H1 (cell line): ENCODE measurements around the gene ZFTA. TPM values are rescaled to one million over a fixed set of nuclear protein-coding genes. Genes with fewer than 3 reads are reported as not detected.

ENCODE experiments used
- CTCF ChIA-PET: fragments of 300-600 bp; sonication (Branson Sonifier 250); formaldehyde crosslinking; loops from one replicate; lab custom pipeline; 2021; ENCODE audit not compliant: partially characterized antibody; lab: Charles Lee
- POLR2A ChIA-PET: fragments of 300-600 bp; sonication (Branson Sonifier 250); formaldehyde crosslinking; loops from one replicate; lab custom pipeline; 2021; ENCODE audit warnings: inconsistent platforms; ENCODE audit not compliant: partially characterized antibody; lab: Charles Lee
- DNase-seq, 2 experiments: peaks; one replicate each; pipeline versions ENCODE4 v3.0.0 to v3.0.0-alpha.2; 2010 to 2022; ENCODE audit warnings: low spot score in 2 of 2, low read depth in 1 of 2, mixed read lengths in 1 of 2
- FAIRE-seq: peaks from 2 replicates; lab custom pipeline; 2011; peaks lifted over from hg19 to GRCh38; lab: Jason Lieb, UNC
- H2AFZ ChIP-seq: 2 replicates; pipeline ENCODE4 v1.8.1; 2012; ENCODE audit warnings: low read length, inconsistent platforms
- H2AK5ac ChIP-seq: 2 replicates; pipeline ENCODE4 v1.6.1; 2013; ENCODE audit warnings: low read depth, low read length
- H2BK120ac ChIP-seq: replicated peaks from 2 replicates; pipeline ENCODE3; 2013; ENCODE audit warnings: low read depth, low read length, inconsistent platforms
- H2BK12ac ChIP-seq: 2 replicates; pipeline ENCODE4 v1.6.1; 2013; ENCODE audit warnings: low read depth, low read length
- H2BK15ac ChIP-seq: 2 replicates; pipeline ENCODE4 v1.6.1; 2013; ENCODE audit warnings: low read length
- H2BK20ac ChIP-seq: 2 replicates; pipeline ENCODE4 v1.6.1; 2013; ENCODE audit warnings: low read length
- H2BK5ac ChIP-seq: 2 replicates; pipeline ENCODE4 v1.6.1; 2013; ENCODE audit warnings: low read depth, low read length
- H3K14ac ChIP-seq: 2 replicates; pipeline ENCODE4 v1.6.1; 2013; ENCODE audit warnings: inconsistent platforms; ENCODE audit not compliant: insufficient read length
- H3K18ac ChIP-seq: 2 replicates; pipeline ENCODE4 v1.6.1; 2013; ENCODE audit warnings: low read length; ENCODE audit errors: extremely low read depth
- H3K23ac ChIP-seq: 2 replicates; pipeline ENCODE4 v1.6.1; 2013; ENCODE audit warnings: inconsistent platforms; ENCODE audit not compliant: insufficient read length
- H3K23me2 ChIP-seq: 2 replicates; pipeline ENCODE4 v1.6.1; 2013; ENCODE audit warnings: low read depth, low read length
- H3K27ac ChIP-seq: 2 replicates; pipeline ENCODE4 v1.6.1; 2011; ENCODE audit warnings: low read depth, low read length, inconsistent platforms
- H3K27me3 ChIP-seq, 4 experiments: replicated peaks in 1 of 4; 1 replicate in 1 of 4; 2 replicates in 3 of 4; pipeline versions ENCODE4 v1.6.1 to v1.8.1; 2011 to 2013; ENCODE audit warnings: low read length in 3 of 4, mild to moderate bottlenecking in 3 of 4, inconsistent platforms in 2 of 4, mixed read lengths in 2 of 4, moderate library complexity in 1 of 4; ENCODE audit not compliant: control insufficient read depth in 3 of 4, insufficient read depth in 3 of 4; ENCODE audit errors: extremely low read depth in 1 of 4
- H3K36me3 ChIP-seq, 4 experiments: 2 replicates each; pipeline versions ENCODE4 v1.6.1 to v1.8.1; 2011 to 2013; ENCODE audit warnings: mild to moderate bottlenecking in 4 of 4, low read length in 3 of 4, moderate library complexity in 2 of 4, control low read depth in 1 of 4, inconsistent platforms in 1 of 4; ENCODE audit not compliant: insufficient read depth in 4 of 4, control insufficient read depth in 2 of 4
- H3K4ac ChIP-seq: replicated peaks from 2 replicates; pipeline ENCODE3; 2013; ENCODE audit warnings: low read length, low read depth, mixed read lengths, inconsistent platforms; ENCODE audit not compliant: insufficient read length
- H3K4me1 ChIP-seq, 4 experiments: replicated peaks in 1 of 4; 1 replicate in 1 of 4; 2 replicates in 3 of 4; pipeline versions ENCODE4 v1.6.1 to v1.8.1; 2011 to 2013; ENCODE audit warnings: low read length in 3 of 4, inconsistent platforms in 2 of 4, mixed read lengths in 1 of 4; ENCODE audit not compliant: insufficient read depth in 4 of 4, control insufficient read depth in 3 of 4
- H3K4me2 ChIP-seq, 2 experiments: 2 replicates each; pipeline versions ENCODE4 v1.6.1 to v1.8.1; 2011 to 2013; ENCODE audit warnings: low read depth in 2 of 2, low read length in 2 of 2, control low read depth in 1 of 2, inconsistent platforms in 1 of 2, mild to moderate bottlenecking in 1 of 2; ENCODE audit not compliant: insufficient read depth in 1 of 2
- H3K4me3 ChIP-seq, 4 experiments: fragments of 200-600, 300-600 bp in 1 of 4; sonication (generic), shearing (Covaris generic), sonication (Bioruptor Twin) in 1 of 4; 2 replicates each; pipeline versions ENCODE4 v1.5.1 to v1.8.1; 2011 to 2016; ENCODE audit warnings: low read length in 4 of 4, low read depth in 3 of 4, control low read depth in 2 of 4, inconsistent platforms in 2 of 4, mild to moderate bottlenecking in 2 of 4, mixed read lengths in 1 of 4, moderate library complexity in 1 of 4; ENCODE audit not compliant: insufficient read depth in 2 of 4; ENCODE audit errors: extremely low read depth in 1 of 4
- H3K56ac ChIP-seq: replicated peaks from 2 replicates; pipeline ENCODE3; 2013; ENCODE audit warnings: low read depth, mild to moderate bottlenecking, mixed read lengths, low read length, inconsistent platforms; ENCODE audit not compliant: insufficient read length
- H3K79me1 ChIP-seq: 2 replicates; pipeline ENCODE4 v1.6.1; 2013; ENCODE audit warnings: low read depth, low read length, control low read depth
- H3K79me2 ChIP-seq, 2 experiments: 2 replicates each; pipeline versions ENCODE4 v1.6.1 to v1.8.1; 2012 to 2013; ENCODE audit warnings: low read length in 2 of 2, mild to moderate bottlenecking in 2 of 2, inconsistent platforms in 1 of 2; ENCODE audit not compliant: insufficient read depth in 2 of 2, control insufficient read depth in 1 of 2
- H3K9ac ChIP-seq, 4 experiments: replicated peaks in 1 of 4; 1 replicate in 1 of 4; 2 replicates in 3 of 4; pipeline versions ENCODE4 v1.6.1 to v1.8.1; 2011 to 2013; ENCODE audit warnings: low read depth in 3 of 4, low read length in 3 of 4, control low read depth in 2 of 4, mild to moderate bottlenecking in 2 of 4, moderate library complexity in 2 of 4, inconsistent platforms in 1 of 4; ENCODE audit errors: extremely low read depth in 1 of 4
- H3K9me3 ChIP-seq, 2 experiments: 2 replicates each; pipeline versions ENCODE4 v1.6.1 to v1.8.1; 2012 to 2013; ENCODE audit warnings: mild to moderate bottlenecking in 2 of 2, moderate library complexity in 2 of 2, control low read depth in 1 of 2, inconsistent platforms in 1 of 2, low read depth in 1 of 2, low read length in 1 of 2, mixed read lengths in 1 of 2; ENCODE audit not compliant: insufficient read depth in 2 of 2
- H4K20me1 ChIP-seq, 2 experiments: replicated peaks in 1 of 2; 2 replicates each; pipeline versions ENCODE3 to v1.8.1; 2011 to 2013; ENCODE audit warnings: inconsistent platforms in 2 of 2, low read length in 2 of 2, mild to moderate bottlenecking in 1 of 2; ENCODE audit not compliant: insufficient read depth in 2 of 2, control insufficient read depth in 1 of 2
- H4K5ac ChIP-seq: 2 replicates; pipeline ENCODE4 v1.6.1; 2013; ENCODE audit warnings: low read length, low read depth, mixed read lengths, inconsistent platforms; ENCODE audit not compliant: insufficient read length
- H4K8ac ChIP-seq: 2 replicates; pipeline ENCODE4 v1.8.0; 2013; ENCODE audit warnings: mild to moderate bottlenecking, moderate library complexity, low read length, inconsistent platforms; ENCODE audit not compliant: insufficient read depth; ENCODE audit errors: extremely low read depth
- H4K91ac ChIP-seq: replicated peaks from 2 replicates; pipeline ENCODE3; 2013; ENCODE audit warnings: low read length, mixed read lengths, inconsistent platforms; ENCODE audit not compliant: insufficient read length
- ASH2L ChIP-seq: fragments of 200-600, 300-600 bp; sonication (generic); IDR thresholded peaks from one replicate; pipeline ENCODE4 v1.7.1; 2017; ENCODE audit warnings: low read length
- CBX5 ChIP-seq: fragments of 300-800, 300-1000 bp; sonication (generic); IDR thresholded peaks from 2 replicates; pipeline ENCODE4 v1.7.1; 2016; ENCODE audit warnings: antibody characterized with exemption, low read length, low read depth
- CHD1 ChIP-seq: IDR thresholded peaks from 2 replicates; pipeline ENCODE4 v1.6.1; 2012; ENCODE audit warnings: low read depth, low read length, improper control_type of control experiment
- EZH2 ChIP-seq: fragments of 200-600 bp; sonication (generic); IDR thresholded peaks from 2 replicates; pipeline ENCODE4 v1.7.1; 2012; ENCODE audit warnings: low read depth, mild to moderate bottlenecking, moderate library complexity, low read length, inconsistent platforms; ENCODE audit not compliant: severe bottlenecking
- KDM4A ChIP-seq: IDR thresholded peaks from one replicate; pipeline ENCODE4 v1.7.1; 2012; ENCODE audit warnings: low read depth, mild to moderate bottlenecking, moderate library complexity, low read length, inconsistent platforms; ENCODE audit not compliant: severe bottlenecking
- POLR2AphosphoS5 ChIP-seq: IDR thresholded peaks from 2 replicates; pipeline ENCODE4 v1.6.1; 2011; ENCODE audit warnings: low read depth, low read length
- SAP30 ChIP-seq: fragments of 300-600 bp; sonication (generic); IDR thresholded peaks from 2 replicates; pipeline ENCODE4 v1.7.1; 2012; ENCODE audit warnings: low read length, moderate library complexity, mild to moderate bottlenecking, inconsistent platforms; ENCODE audit not compliant: insufficient read depth, insufficient replicate concordance
- SIN3A ChIP-seq, 2 experiments: IDR thresholded peaks in 1 of 2; conservative IDR thresholded peaks in 1 of 2; 2 replicates each; pipeline ENCODE4 v1.6.1; 2011 to 2012; ENCODE audit warnings: low read length in 2 of 2, improper control_type of control experiment in 1 of 2, low read depth in 1 of 2, mild to moderate bottlenecking in 1 of 2
- SP1 ChIP-seq: IDR thresholded peaks from 2 replicates; pipeline ENCODE4 v1.6.1; 2011; ENCODE audit warnings: low read depth, low read length
- TAF1 ChIP-seq: IDR thresholded peaks from 2 replicates; pipeline ENCODE4 v1.6.1; 2011; ENCODE audit warnings: mild to moderate bottlenecking, low read depth, low read length
- WGBS, 2 experiments: shearing (Covaris generic) in 1 of 2; methylation state at CpG; one replicate each; pipeline versions ENCODE4 v1.1.6 to v1.1.7; 2013 to 2015; ENCODE audit warnings: low lambda C conversion rate in 2 of 2, mixed read lengths in 2 of 2, inconsistent platforms in 1 of 2, low coverage in 1 of 2, missing lambda C conversion rate in 1 of 2; ENCODE audit not compliant: insufficient replicate concordance in 2 of 2, insufficient coverage in 1 of 2, insufficient read length in 1 of 2; ENCODE audit errors: extremely low coverage in 1 of 2, missing lambda C conversion rate in 1 of 2; 5-methylcytosine and 5-hydroxymethylcytosine counted together
- polyA plus RNA-seq, 7 experiments: library from polyadenylated mRNA; depleted of rRNA in 3 of 7; stranded (reverse) in 5 of 7; unstranded in 2 of 7; fragments of >200 nt in 5 of 7; fragments of 200-250 nt in 2 of 7; gene quantifications; 1 replicate in 5 of 7; 2 replicates in 1 of 7; 4 replicates in 1 of 7; pipeline versions ENCODE4 v1.2.1 to v1.2.3, GENCODE V29; 2011 to 2013; ENCODE audit warnings: missing spikeins in 2 of 7, mixed read lengths in 2 of 7
- total RNA-seq: library from RNA; stranded (reverse); fragmentation: NEBNext Ultra II Directional; extraction: Animal tissue kit (Norgen Biotek cat#: 25700); gene quantifications from 2 replicates; pipeline ENCODE4 v1.2.1, GENCODE V29; 2021

Gene ZFTA
- total and polyA plus RNA-seq, 2 of the 8 experiments (the other 6 are each of a cell fraction or from before 2014, with no cell fraction given) = 9.5 to 34.0 TPM

DNA sequence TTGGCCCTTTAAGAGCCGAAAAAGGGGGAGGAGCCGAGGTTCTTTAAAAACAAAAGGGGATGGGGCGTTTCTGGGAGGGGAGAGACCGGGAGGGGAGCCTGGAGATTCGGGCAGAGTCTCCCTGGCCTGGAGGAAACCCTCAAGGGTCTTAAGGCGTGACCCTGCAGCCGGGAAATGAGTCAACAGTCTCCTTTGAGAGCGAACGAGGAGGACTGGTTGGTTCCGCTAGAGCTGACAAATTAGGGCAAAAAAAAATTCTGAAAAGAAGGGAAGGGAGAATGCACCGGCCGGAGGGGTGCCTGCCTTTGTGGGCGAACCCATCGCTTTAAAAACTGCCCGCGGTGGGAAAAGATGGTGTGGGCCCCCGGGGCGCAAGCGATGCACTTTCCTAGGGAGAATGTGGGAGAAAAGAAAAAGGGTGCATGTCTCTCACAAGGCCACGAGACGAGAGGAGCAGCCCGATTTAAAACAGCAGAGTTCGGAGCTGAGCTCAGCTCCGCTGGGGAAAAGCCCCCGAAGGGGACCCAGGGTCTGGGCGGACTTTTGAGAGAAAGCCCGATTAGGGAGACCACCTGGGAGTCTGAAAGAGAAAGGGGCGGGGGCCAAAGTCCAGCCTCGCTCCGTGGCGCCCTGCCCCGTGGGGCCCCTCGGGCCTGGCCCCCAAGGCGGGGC, 874 bp downstream of the ZFTA start:
- DNase-seq = peak; percentile 78 to 81
- peak; percentile 91 for FAIRE-seq
- Histone ChIP-seq H4K5ac (peak overlapping the region; percentile 2), H3K4me1 (peaks cover 5 to 33% (median 26%) of the 10 kb centered on the region in 4 experiments), H3K14ac (no peak overlapping the region), H3K79me1 (peaks cover 9% of the 10 kb centered on the region), H2AK5ac (no peak overlapping the region), H2BK120ac (no peak overlapping the region), H3K36me3 (peaks cover 0 to 7% (median 0%) of the 10 kb centered on the region in 4 experiments; a peak in 2 of 8 replicates), H2BK20ac (no peak overlapping the region), H3K27ac (peak overlapping the region; percentile 44; the same call in 1 of the 2 replicates), H2BK12ac (no peak overlapping the region), H3K23ac (no peak overlapping the region), H3K23me2 (peaks cover 11% of the 10 kb centered on the region), H3K4ac (peak overlapping the region; percentile 47), H3K4me2 (peak overlapping the region; percentile 72 to 93), H4K91ac (no peak overlapping the region), H3K79me2 (peaks cover 0 to 26% of the 10 kb centered on the region in 2 experiments; a peak in 2 of 4 replicates), H3K56ac (peak overlapping the region; percentile 11), H3K4me3 (peak overlapping the region; percentile 57 to 96 (median 82)), H3K18ac (no peak overlapping the region; the same call in 1 of the 2 replicates), H3K9ac (peak overlapping the region; percentile 46 to 93 (median 79); a peak in 6 of 7 replicates), H2BK15ac (no peak overlapping the region), H4K20me1 (peaks cover 12 to 13% of the 10 kb centered on the region in 2 experiments), H2AFZ (no peak overlapping the region), H4K8ac (no peak overlapping the region), H3K9me3 (no peaks in the 10 kb centered on the region), H2BK5ac (peak overlapping the region; percentile 52; the same call in 1 of the 2 replicates), H3K27me3 (peaks cover 0 to 16% (median 13%) of the 10 kb centered on the region in 4 experiments; a peak in 6 of 7 replicates)
- POLR2A ChIA-PET = interaction anchor here (0.7 to 6.8 kb wide), 22 partner anchors 11 to 778 kb away, joined by 3 to 73 read pairs (median 4); partner anchors contain the start of genes RCOR2 and SPINDOC
- CTCF ChIA-PET = interaction anchor here (0.6 to 2.7 kb wide), 20 partner anchors 11 to 864 kb away, joined by 3 to 9 read pairs (median 4); no protein-coding TSS in a partner anchor
- 3% methylated on average over 25 of the region's 34 CpGs; no CpG with 5 or more reads in 1 of the 2 experiments for WGBS, 2 experiments
- TF ChIP-seq SAP30 (peak; percentile 56), CBX5 (no peak), CHD1 (no peak), SP1 (peak; percentile 27; the same call in 1 of the 2 replicates), KDM4A (peak; percentile 50), EZH2 (no peak), TAF1 (peak; percentile 62; the same call in 1 of the 2 replicates), POLR2AphosphoS5 (peak; percentile 67), SIN3A (conservative IDR thresholded peaks at IDR 0.05 in 1 of 2, IDR thresholded peaks at IDR 0.05 in 1 of 2; ENCODE audit: low read depth in 1 of 2, low read length in 2 of 2) (peak in 1 of 2 experiments; percentile 20; a peak in 1 of 4 replicates), ASH2L (peak; percentile 58)
